ENCODE results near the gene ZMYND12.

The ZMYND12 gene

DNA sequence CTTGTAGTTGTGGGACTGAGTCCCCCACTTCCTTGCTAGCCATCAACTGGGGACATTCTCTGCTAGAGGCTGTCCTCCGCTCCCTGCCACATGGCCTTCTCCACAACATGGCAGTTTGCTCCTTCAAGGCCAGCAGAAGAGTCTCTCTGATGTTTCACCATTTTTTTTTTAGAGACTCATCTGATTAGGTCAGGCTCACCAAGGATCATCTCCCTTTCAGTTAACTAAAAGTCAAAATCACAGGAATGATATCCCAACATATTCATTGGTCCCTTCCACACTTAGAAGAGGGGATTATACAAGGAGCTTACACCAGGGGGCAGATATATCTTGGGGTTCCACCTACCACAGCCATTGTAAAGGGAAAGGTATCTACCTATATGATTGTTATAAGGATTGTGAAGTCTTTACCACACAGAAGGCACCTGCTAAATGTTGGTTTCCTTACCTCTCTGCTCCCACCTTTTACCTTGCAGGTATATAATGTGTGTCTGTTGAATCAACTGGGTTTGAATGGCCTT is 51.9 kb downstream of the ZMYND12 start:
- no peak overlapping the region for H3K27ac ChIP-seq
- no peak for DNase-seq (ENCODE audit: low read depth, low spot score)

GRCh38 chr1:42399315-42400100 is 56.3 kb downstream of the ZMYND12 start:
- H3K27ac ChIP-seq = no peak overlapping the region
- no peak for DNase-seq (ENCODE audit: low read depth, low spot score)

DNA sequence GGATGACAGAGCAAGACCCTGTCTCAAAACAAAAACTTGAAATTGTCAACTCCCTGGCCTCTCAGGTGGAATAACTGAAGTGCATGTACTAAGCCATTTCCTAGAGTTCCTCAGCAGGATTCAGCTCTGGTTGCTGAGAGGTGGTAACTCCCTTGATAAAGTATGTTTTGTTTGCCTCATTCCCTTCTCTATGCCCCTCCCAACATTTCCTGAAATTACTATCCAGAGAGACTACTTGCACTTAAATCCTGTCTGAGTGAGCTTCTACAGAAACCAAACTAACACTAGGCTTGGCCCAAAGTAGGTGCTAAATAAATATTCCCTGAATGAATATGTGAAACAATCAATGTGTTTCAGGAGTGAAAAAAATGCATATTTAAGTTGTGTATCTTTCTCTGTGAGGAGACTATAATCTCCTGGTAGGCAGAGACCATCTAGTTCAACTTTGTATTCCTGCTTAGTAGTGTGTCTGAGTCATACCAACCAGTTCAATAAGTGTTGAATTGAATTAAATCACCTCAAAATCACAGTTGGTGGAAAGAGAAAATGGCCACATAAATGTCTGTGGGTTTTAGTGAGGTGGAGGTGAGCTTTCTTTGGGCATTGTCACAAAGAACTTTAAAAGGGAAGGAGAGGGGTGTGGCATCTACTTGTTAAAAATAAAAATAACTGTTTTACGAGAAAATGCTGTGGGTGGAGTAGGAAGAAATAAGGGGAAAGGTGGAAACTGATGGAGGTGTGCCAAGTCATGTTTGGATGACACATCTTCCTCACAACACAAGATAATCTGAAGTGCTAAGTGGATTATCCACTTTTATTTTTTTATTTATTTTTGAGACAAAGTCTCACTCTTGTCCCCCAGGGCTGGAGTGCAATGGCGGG is 62.6 kb downstream of the ZMYND12 start:
- H3K27ac ChIP-seq = no peak overlapping the region
- no peak for DNase-seq (ENCODE audit: low read depth, low spot score)

DNA sequence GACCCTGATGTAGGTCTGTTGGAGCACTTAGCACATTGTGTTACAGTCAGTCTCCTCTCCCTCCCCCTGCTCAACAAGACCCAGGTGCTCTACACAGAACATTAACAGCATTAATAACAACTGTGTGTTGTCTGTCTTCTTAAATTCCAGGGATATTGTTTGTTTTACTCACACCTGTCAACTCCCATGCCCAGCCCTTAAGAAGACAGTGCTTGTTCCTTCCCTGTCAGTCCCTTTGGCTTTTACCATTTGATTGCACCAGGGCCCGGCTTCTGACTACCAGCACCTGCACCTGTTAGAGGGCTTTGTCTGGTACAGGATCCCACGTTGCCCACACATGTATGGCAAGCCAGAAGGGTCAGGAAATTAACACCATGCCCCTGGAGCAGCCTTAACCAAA is 63.6 kb downstream of the ZMYND12 start:
- no peak for DNase-seq (ENCODE audit: low read depth, low spot score)
- no peak overlapping the region for H3K27ac ChIP-seq

DNA sequence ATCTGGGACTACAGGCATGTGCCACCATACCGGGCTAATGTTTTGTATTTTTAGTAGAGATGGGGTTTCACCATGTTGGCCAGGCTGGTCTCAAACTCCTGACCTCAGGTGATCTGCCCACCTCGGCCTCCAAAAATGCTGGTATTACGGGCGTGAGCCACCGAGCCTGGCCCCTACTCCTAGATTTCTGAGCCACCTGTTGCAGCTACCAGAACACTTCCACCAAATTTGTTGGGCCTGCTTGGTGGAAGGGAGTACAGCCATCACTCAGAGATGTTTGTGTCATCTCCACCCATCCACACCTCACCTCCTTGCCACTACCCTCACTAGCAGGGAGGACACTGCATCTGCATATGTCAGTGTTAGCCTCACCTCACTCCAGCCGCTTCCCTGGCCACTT is 69.8 kb downstream of the ZMYND12 start:
- no peak overlapping the region for H3K27ac ChIP-seq
- no peak for DNase-seq (ENCODE audit: low read depth, low spot score)

GRCh38 chr1:42385283-42385682 is 70.5 kb downstream of the ZMYND12 start:
- H3K27ac ChIP-seq = no peak overlapping the region
- DNase-seq (ENCODE audit: low read depth, low spot score) = no peak

GRCh38 chr1:42381280-42381673 is 74.5 kb downstream of the ZMYND12 start:
- H3K27ac ChIP-seq = no peak overlapping the region

GRCh38 chr1:42380586-42381279 is 75.1 kb downstream of the ZMYND12 start, which contains the start of gene RIMKLA:
TSS of gene RIMKLA (plus strand) at chr1:42380792. CDS start at chr1:42380935, 143 bp downstream.
- no peak within 1 kb of the TSS for H3K27ac ChIP-seq
- no peak for DNase-seq (ENCODE audit: low read depth, low spot score)

More at GRCh38 chr1:42381280-42381673, 74.5 kb downstream of the ZMYND12 start:
- no peak for DNase-seq (ENCODE audit: low read depth, low spot score)

Data from epithelial cell of prostate (primary cell).